ENCODE data around the gene IFIT3. TPM values are rescaled to one million over a fixed set of nuclear protein-coding genes. Genes with fewer than 3 reads are reported as not detected.

IFIT3 gene
- total and polyA plus RNA-seq, 2 experiments from 2014 or later = 0.42 to 0.52 TPM

- Mint-ChIP-seq H3K36me3 (ENCODE audit: low read depth) (no peaks in the 10 kb centered on the region), H3K4me1 (peaks cover 73% of the 10 kb centered on the region), H3K9me3 (no peaks in the 10 kb centered on the region), H3K4me3 (no peak overlapping the region), H3K27me3 (ENCODE audit: insufficient read depth, low read depth, poor library complexity) (no peaks in the 10 kb centered on the region), H3K27ac (peak overlapping the region; percentile 85)
- H3K27me3 ChIP-seq (ENCODE audit: insufficient read depth) = no peaks in the 10 kb centered on the region
- no peaks in the 10 kb centered on the region for H3F3A ChIP-seq (replicated peaks; ENCODE audit: low read depth)
- ATAC-seq (no peak), DNase-seq (ENCODE audit: low spot score) (no peak)
- 0 out of 2 replicates have a peak overlapping the region, but pooled peaks have one; percentile 1 for H3K4me3 ChIP-seq
- TF ChIP-seq ZNF114 (CRISPR knock-in tag; IDR thresholded peaks at IDR 0.05) (no peak), CREB1 (CRISPR knock-in tag; IDR thresholded peaks at IDR 0.05; ENCODE audit: low read depth) (no peak), REST (IDR thresholded peaks at IDR 0.05; ENCODE audit: unreplicated experiment) (no peak), STAT1 (IDR thresholded peaks at IDR 0.05; ENCODE audit: unreplicated experiment) (no peak), ZNF331 (CRISPR knock-in tag; IDR thresholded peaks at IDR 0.05; ENCODE audit: low read depth) (no peak), POLR2AphosphoS5 (IDR thresholded peaks at IDR 0.05; ENCODE audit: low read depth) (no peak), EZH2phosphoT487 (IDR thresholded peaks at IDR 0.05; ENCODE audit: unreplicated experiment) (no peak), JUNB (IDR thresholded peaks at IDR 0.05; ENCODE audit: unreplicated experiment) (no peak), CTCF (conservative IDR thresholded peaks at IDR 0.05; ENCODE audit: low read depth in 2 of 2) (no peak), ETS1 (IDR thresholded peaks at IDR 0.05) (no peak), NANOG (IDR thresholded peaks at IDR 0.05; ENCODE audit: borderline replicate concordance) (no peak), EZH2 (IDR thresholded peaks at IDR 0.05; ENCODE audit: low read depth, unreplicated experiment) (no peak), ZNF462 (CRISPR knock-in tag; IDR thresholded peaks at IDR 0.05) (no peak)
- peak overlapping the region; percentile 18 for H3K4me2 ChIP-seq
- no peak overlapping the region for H2AFZ ChIP-seq
- no peaks in the 10 kb centered on the region for H3K36me3 ChIP-seq (ENCODE audit: insufficient read depth)
- peaks cover 61% of the 10 kb centered on the region for H3K4me1 ChIP-seq (ENCODE audit: insufficient read depth)
- no peaks in the 10 kb centered on the region for H3K9me2 ChIP-seq (ENCODE audit: insufficient read depth)
- H4K20me1 ChIP-seq (replicated peaks; ENCODE audit: insufficient read depth) = no peaks in the 10 kb centered on the region
- no peaks in the 10 kb centered on the region for H3K79me2 ChIP-seq (replicated peaks; ENCODE audit: insufficient read depth)
- H3K27ac ChIP-seq (ENCODE audit: low read depth) = peak overlapping the region; percentile 41; the same call in 1 of the 2 replicates
These were observed 20.1 kb downstream of the IFIT3 start for GRCh38 chr10:89347701-89348457.

Measured in GM23338 (cell line).